ENCODE results near the gene FYN. TPM values are rescaled to one million over a fixed set of nuclear protein-coding genes. Genes with fewer than 3 reads are reported as not detected.

Gene FYN
- total RNA-seq, 1 experiment from 2014 or later, result 37.8 TPM

- TF ChIP-seq CTCF (IDR thresholded peaks at IDR 0.05; ENCODE audit: unreplicated experiment), result no peak
- ChIA-PET CTCF (no interaction called here), POLR2A (interaction anchor here (0.7 kb wide), 1 partner anchor 10 kb away, joined by 3 read pairs; no protein-coding TSS in a partner anchor)
- no TSS peak for BruUV-seq (replicated peaks)
- Mint-ChIP-seq H3K4me1 (ENCODE audit: insufficient read depth, unreplicated experiment) (peaks cover 8% of the 10 kb centered on the region), H3K9me3 (ENCODE audit: unreplicated experiment) (no peaks in the 10 kb centered on the region), H3K27ac (ENCODE audit: low read depth, unreplicated experiment) (no peak overlapping the region), H3K27me3 (ENCODE audit: insufficient read depth, unreplicated experiment) (no peaks in the 10 kb centered on the region), H3K36me3 (ENCODE audit: insufficient read depth, unreplicated experiment) (no peaks in the 10 kb centered on the region), H3K4me3 (ENCODE audit: unreplicated experiment) (no peak overlapping the region)
- DNase-seq (ENCODE audit: unreplicated experiment), result no peak
- intact Hi-C loops (cut with micrococcal nuclease), result no loop called here
Observed at GRCh38 chr6:111844921-111845320, 28.3 kb downstream of the FYN start.

- no peaks in the 10 kb centered on the region for H3K36me3 Mint-ChIP-seq (ENCODE audit: insufficient read depth, unreplicated experiment)
- H3K27me3 Mint-ChIP-seq (ENCODE audit: insufficient read depth, unreplicated experiment), result no peaks in the 10 kb centered on the region
- DNase-seq (ENCODE audit: unreplicated experiment), result no peak
- H3K4me1 Mint-ChIP-seq (ENCODE audit: insufficient read depth, unreplicated experiment), result peaks cover 8% of the 10 kb centered on the region
- intact Hi-C loops (cut with micrococcal nuclease), result no loop called here
- no peaks in the 10 kb centered on the region for H3K9me3 Mint-ChIP-seq (ENCODE audit: unreplicated experiment)
- H3K4me3 Mint-ChIP-seq (ENCODE audit: unreplicated experiment), result no peak overlapping the region
- no peak overlapping the region for H3K27ac Mint-ChIP-seq (ENCODE audit: low read depth, unreplicated experiment)
- TF ChIP-seq CTCF (IDR thresholded peaks at IDR 0.05; ENCODE audit: unreplicated experiment), result no peak
- POLR2A ChIA-PET, result interaction anchor here (0.7 kb wide), 1 partner anchor 11 kb away, joined by 3 read pairs; no protein-coding TSS in a partner anchor
- CTCF ChIA-PET, result interaction anchor here (1.4 kb wide), 1 partner anchor 54 kb away, joined by 3 read pairs; no protein-coding TSS in a partner anchor
- no TSS peak for BruUV-seq (replicated peaks)
Observed at GRCh38 chr6:111844376-111844775, 28.9 kb downstream of the FYN start.

GRCh38 chr6:111843347-111844147, 29.7 kb downstream of the FYN start:
- no peak for TF ChIP-seq CTCF (IDR thresholded peaks at IDR 0.05; ENCODE audit: unreplicated experiment)
- no peaks in the 10 kb centered on the region for H3K27me3 Mint-ChIP-seq (ENCODE audit: insufficient read depth, unreplicated experiment)
- no peak overlapping the region for H3K4me3 Mint-ChIP-seq (ENCODE audit: unreplicated experiment)
- H3K9me3 Mint-ChIP-seq (ENCODE audit: unreplicated experiment), result no peaks in the 10 kb centered on the region
- CTCF ChIA-PET, result interaction anchor here (0.6 to 1.4 kb wide), 3 partner anchors 13 to 55 kb away, joined by 3 read pairs; no protein-coding TSS in a partner anchor
- no TSS peak for BruUV-seq (replicated peaks)
- intact Hi-C loops (cut with micrococcal nuclease), result no loop called here
- peaks cover 8% of the 10 kb centered on the region for H3K4me1 Mint-ChIP-seq (ENCODE audit: insufficient read depth, unreplicated experiment)
- no peak overlapping the region for H3K27ac Mint-ChIP-seq (ENCODE audit: low read depth, unreplicated experiment)
- DNase-seq (ENCODE audit: unreplicated experiment), result no peak
- POLR2A ChIA-PET, result interaction anchor here (0.6 kb wide), 1 partner anchor 109 kb away, joined by 3 read pairs; no protein-coding TSS in a partner anchor
- no peaks in the 10 kb centered on the region for H3K36me3 Mint-ChIP-seq (ENCODE audit: insufficient read depth, unreplicated experiment)

GRCh38 chr6:111842891-111843290, 30.4 kb downstream of the FYN start:
- BruUV-seq (replicated peaks), result no TSS peak
- POLR2A ChIA-PET, result no interaction called here

More at GRCh38 chr6:111842891-111843290, 30.4 kb downstream of the FYN start:
- intact Hi-C loops (cut with micrococcal nuclease), result no loop called here
- peaks cover 8% of the 10 kb centered on the region for H3K4me1 Mint-ChIP-seq (ENCODE audit: insufficient read depth, unreplicated experiment)
- no peak overlapping the region for H3K27ac Mint-ChIP-seq (ENCODE audit: low read depth, unreplicated experiment)
- no peaks in the 10 kb centered on the region for H3K27me3 Mint-ChIP-seq (ENCODE audit: insufficient read depth, unreplicated experiment)
- H3K4me3 Mint-ChIP-seq (ENCODE audit: unreplicated experiment), result no peak overlapping the region
- DNase-seq (ENCODE audit: unreplicated experiment), result no peak
- CTCF ChIA-PET, result interaction anchor here (0.6 to 0.7 kb wide), 2 partner anchors 13 to 23 kb away, joined by 3 read pairs; no protein-coding TSS in a partner anchor
- no peak for TF ChIP-seq CTCF (IDR thresholded peaks at IDR 0.05; ENCODE audit: unreplicated experiment)
- no peaks in the 10 kb centered on the region for H3K9me3 Mint-ChIP-seq (ENCODE audit: unreplicated experiment)
- no peaks in the 10 kb centered on the region for H3K36me3 Mint-ChIP-seq (ENCODE audit: insufficient read depth, unreplicated experiment)
